GM13976 (cell line): Measurements from ENCODE around the gene SLCO2A1.

Experiments used
- DNase-seq: peaks from one replicate; pipeline ENCODE4 v3.0.0; 2012; ENCODE audit warnings: low spot score
- in situ Hi-C: fragments of 300-500 bp; cut with MboI; formaldehyde crosslinking; loops from one replicate; pipeline ENCODE4 v1.12.0; 2022; ENCODE audit warnings: low sequenced_read_pairs, mixed read lengths, inconsistent platforms; ENCODE audit not compliant: unreplicated experiment
- TF ChIP-seq, protein P1 (sequence below): IDR thresholded peaks from 2 replicates; pipeline ENCODE4 v1.5.1; 2012; ENCODE audit warnings: borderline replicate concordance, mild to moderate bottlenecking; ENCODE audit not compliant: insufficient read depth; ENCODE audit errors: extremely low read depth, missing control alignments, control extremely low read depth

Gene SLCO2A1

DNA sequence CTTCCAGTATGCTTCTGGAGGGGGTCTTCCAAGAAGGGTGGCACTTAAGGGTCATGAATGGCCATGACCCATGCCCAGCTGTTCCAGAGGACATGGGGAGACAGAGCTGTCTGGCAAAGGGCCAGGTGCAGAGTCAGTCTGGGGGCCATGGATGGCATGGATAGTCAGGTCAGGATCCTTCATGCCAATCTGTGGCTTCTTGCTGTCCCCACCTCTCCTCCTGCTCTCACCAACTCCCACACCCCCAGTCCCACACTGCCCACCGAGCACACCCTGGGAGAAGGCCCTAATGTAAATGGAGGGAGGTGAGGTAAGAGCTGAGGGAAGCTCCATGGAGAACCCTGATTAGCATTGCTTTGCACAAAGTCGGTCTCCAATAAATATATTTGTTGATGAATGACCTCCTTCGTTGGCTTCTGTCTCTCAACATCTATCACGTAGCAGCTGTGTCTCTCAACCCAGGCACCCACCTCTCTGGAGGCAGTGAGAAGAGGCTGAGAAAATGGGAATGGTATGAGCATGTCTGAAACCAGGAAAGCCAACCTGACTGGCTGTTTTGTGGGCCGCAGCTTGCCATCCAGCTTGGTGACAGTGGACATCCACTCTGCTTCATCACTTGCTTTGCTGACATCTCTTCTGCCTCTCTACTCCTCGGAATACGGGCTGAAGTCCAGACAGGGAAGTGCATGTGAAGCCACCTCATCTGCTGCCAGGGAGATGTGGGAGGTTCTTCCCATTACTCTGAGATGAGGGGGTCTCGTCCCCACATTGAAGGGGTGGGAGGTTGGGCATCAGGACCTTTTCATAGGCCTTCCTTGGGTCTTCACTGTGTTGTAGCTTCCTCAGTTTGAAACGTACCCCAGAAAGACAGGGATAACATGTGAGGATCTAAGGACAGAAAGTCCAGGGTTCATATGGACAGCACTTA is 96.4 kb downstream of the SLCO2A1 start:
- TF ChIP-seq, protein P1, sequence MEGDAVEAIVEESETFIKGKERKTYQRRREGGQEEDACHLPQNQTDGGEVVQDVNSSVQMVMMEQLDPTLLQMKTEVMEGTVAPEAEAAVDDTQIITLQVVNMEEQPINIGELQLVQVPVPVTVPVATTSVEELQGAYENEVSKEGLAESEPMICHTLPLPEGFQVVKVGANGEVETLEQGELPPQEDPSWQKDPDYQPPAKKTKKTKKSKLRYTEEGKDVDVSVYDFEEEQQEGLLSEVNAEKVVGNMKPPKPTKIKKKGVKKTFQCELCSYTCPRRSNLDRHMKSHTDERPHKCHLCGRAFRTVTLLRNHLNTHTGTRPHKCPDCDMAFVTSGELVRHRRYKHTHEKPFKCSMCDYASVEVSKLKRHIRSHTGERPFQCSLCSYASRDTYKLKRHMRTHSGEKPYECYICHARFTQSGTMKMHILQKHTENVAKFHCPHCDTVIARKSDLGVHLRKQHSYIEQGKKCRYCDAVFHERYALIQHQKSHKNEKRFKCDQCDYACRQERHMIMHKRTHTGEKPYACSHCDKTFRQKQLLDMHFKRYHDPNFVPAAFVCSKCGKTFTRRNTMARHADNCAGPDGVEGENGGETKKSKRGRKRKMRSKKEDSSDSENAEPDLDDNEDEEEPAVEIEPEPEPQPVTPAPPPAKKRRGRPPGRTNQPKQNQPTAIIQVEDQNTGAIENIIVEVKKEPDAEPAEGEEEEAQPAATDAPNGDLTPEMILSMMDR: no peak
- DNase-seq: peak; percentile 8
- in situ Hi-C loops: loop anchor here (10.0 kb wide), 1 partner anchor 261 kb away; no protein-coding TSS in a partner anchor

DNA sequence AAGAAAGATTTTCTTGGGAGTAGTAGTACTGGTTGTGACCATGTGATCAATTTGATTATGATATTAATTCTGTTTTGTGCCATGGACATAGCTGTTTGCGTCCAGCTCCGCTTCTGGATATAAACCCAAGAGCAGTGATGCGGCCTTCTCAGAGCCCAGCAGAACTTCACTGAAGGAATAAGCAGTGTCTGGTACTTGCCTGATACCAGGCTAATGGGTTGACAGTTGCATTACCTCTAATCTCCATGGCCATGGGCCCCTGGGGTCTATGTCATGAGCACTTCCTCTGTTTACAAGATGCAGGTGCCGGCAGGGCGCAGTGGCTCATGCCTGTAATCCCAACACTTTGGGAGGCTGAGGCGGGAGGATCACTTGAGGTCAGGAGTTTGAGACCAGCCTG is 97.7 kb downstream of the SLCO2A1 start:
- TF ChIP-seq, protein P1: no peak
- in situ Hi-C loops: loop anchor here (10.0 kb wide), 1 partner anchor 263 kb away; no protein-coding TSS in a partner anchor
- DNase-seq: no peak

DNA sequence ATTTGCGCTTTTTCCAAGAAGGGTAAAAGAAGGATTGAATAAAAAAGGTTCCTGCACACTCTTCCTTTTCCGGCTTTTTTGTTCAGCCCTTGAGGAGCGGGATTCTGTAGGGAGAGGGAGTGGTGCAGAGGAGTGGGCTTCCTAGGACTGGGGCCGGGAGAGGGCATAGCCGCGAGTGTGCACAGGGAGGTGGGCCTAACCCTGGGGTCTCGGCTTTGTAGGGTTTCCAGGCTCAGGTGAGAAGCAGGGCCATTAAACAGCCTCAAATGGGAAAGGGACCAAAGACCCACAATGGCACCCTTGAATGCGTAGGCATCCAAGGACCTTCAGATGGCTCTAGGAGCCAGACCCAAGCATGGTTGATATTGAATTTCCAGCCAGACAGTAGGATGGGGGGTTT is 98.6 kb downstream of the SLCO2A1 start:
- TF ChIP-seq, protein P1: no peak
- no peak for DNase-seq
- in situ Hi-C loops: loop anchor here (10.0 kb wide), 1 partner anchor 264 kb away; no protein-coding TSS in a partner anchor

DNA sequence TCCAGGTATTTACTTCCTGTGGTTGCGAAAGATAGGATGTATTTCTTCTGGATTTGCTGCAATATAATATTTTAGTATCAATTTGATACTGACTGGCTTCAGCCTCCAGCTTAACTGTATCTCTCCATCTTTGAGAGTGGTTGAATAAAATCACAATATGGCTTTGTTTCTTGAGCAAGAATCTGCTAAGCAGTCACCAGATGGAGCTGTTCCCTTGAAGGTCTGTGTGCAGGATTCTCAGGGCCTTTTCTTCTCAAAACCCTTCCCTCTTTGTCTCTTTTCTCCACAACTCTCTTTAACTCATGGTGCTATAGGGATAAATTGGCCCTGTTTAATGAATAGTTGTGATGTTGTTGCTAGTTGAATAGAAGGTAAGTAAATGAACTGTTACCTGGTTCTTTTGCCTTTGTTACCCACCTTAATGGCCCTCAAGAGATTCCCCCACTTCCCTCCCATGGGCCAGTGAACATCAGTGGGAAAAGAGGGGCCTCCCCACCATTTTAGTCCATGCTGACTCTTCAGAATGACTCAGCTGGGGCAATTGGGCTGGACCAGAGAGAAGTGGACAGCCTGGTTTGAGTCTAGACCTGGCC is 99.3 kb downstream of the SLCO2A1 start:
- DNase-seq: peak; percentile 59
- TF ChIP-seq, protein P1: peak; percentile 36
- in situ Hi-C loops: loop anchor here (10.0 kb wide), 1 partner anchor 264 kb away; no protein-coding TSS in a partner anchor

DNA sequence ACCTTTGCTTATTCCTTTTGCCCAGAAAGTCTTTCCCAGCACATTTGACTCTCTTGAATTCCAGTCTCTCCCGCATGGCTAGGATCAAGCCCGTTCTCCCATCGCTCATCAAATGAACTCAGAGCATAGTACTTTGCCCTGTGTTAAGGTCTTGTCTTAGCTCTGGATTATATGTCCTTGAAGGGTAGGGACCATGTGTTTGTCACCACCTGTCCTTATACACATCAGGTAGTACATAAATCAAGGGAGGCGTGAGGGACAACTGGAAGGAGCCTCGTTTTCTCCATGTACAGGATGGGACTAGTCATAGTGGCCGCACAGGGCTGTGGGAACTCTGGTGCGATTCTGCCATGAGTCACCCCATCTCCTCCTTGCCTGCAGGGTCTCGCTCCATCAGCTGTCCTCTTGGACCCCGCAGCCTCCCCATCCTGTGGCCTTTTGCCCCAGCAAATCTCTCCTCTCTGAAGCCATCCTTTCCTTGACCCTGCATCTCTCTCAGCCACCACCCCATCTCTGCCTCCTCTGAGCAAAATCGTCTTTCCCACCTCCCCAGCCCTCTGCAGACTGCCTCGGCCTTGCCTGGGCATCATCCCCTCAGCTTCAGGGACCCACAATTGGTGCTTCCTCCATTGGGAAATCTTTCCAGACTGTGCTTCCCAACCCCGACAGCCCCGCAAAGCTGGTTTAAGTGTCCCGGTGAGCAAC is 100.7 kb downstream of the SLCO2A1 start:
- in situ Hi-C loops: loop anchor here (10.0 kb wide), 1 partner anchor 104 kb away; no protein-coding TSS in a partner anchor
- TF ChIP-seq, protein P1: no peak
- DNase-seq: peak; percentile 12
